22Rv1 (cell line): ENCODE data around the gene ANKH.

Experiments
- CTCF ChIP-seq: fragments of 450-650 bp; IDR thresholded peaks from 2 replicates; pipeline ENCODE4 v1.5.1; 2017; ENCODE audit warnings: mild to moderate bottlenecking
- ZFX ChIP-seq: fragments of 450-650 bp; IDR thresholded peaks from 2 replicates; pipeline ENCODE4 v1.6.1; 2017; ENCODE audit warnings: antibody characterized with exemption, borderline replicate concordance

GRCh38 chr5:14695152-14695551 lies 176.4 kb downstream of the ANKH start:
- TF ChIP-seq CTCF (no peak), ZFX (no peak)
